ENCODE measurements around the gene CDH5.

The CDH5 gene

GRCh38 chr16:66375451-66375850 lies 9.0 kb downstream of the CDH5 start:
- no peak for DNase-seq

- DNase-seq = no peak
Observed at GRCh38 chr16:66376114-66376513, 9.6 kb downstream of the CDH5 start.

GRCh38 chr16:66376577-66377305 lies 10.2 kb downstream of the CDH5 start:
- DNase-seq = no peak

DNA sequence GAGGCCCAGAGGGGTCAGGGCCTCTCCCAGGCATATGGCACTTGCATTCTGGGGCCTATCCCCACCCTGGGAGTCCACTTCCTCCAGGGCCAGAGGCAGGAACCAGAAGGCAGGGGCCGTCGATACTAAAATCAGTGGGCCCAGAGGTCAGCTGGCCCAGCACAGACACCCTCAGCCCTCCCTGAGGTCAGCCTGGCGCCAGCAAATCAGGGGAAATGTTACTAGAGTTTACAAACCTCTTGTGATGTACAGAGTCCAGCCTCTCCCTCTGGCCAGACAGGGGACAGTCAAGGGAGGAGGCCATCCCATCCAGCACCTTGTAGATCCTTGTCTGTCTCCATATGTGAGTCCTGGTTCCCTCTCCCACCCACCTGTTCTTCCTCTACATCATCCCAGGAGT lies 10.8 kb downstream of the CDH5 start:
- DNase-seq = no peak

- DNase-seq = no peak
Observed at GRCh38 chr16:66378741-66379570, 12.5 kb downstream of the CDH5 start.

- DNase-seq = no peak
Observed at GRCh38 chr16:66379571-66379941, 13.1 kb downstream of the CDH5 start.

DNA sequence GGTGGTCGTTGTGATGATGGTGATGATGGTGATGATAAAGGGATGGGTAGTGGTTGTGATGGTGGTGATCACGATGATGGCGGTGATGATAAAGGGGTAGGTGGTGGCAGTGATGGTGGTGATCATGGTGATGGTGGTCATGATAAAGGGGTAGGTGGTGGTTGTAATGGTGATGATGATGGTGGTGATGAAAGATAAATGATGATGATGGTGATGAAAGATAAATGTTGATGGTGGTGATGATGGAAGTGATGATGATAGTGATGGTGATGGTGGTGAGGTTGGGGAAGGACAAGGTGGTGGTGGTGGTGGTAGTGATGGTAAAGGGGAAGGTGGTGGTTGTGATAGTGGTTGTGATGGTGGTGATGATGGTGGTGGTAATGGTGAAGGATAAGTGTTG lies 13.9 kb downstream of the CDH5 start:
- no peak for DNase-seq

DNA sequence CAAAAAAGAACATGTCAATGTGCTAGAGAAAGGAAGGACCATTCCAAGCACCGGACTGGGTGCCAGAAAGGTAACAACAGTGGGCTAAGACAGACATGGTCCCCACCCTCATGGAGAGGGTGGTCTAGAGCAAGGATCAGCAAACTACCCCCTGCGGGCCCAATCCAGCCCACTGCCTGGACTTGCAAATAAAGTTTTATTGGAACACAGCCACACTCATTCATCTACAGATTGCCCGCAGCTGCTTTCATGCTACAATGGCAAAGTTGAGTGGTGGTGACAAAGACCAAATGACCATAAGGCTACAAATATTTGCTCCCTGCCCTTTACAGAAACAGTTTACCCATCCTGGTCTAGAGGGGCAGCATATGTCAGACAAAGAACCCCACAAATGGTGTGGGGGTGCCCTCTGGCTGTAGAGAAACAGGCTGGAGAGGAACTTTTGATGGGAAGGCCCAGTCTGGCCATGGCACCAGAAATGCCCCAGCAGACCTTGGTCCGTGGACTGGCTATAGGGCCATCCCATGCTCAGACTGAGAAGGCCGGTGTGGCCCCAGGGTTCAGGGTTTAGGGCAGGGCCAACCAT lies 15.2 kb downstream of the CDH5 start:
- DNase-seq = no peak

DNA sequence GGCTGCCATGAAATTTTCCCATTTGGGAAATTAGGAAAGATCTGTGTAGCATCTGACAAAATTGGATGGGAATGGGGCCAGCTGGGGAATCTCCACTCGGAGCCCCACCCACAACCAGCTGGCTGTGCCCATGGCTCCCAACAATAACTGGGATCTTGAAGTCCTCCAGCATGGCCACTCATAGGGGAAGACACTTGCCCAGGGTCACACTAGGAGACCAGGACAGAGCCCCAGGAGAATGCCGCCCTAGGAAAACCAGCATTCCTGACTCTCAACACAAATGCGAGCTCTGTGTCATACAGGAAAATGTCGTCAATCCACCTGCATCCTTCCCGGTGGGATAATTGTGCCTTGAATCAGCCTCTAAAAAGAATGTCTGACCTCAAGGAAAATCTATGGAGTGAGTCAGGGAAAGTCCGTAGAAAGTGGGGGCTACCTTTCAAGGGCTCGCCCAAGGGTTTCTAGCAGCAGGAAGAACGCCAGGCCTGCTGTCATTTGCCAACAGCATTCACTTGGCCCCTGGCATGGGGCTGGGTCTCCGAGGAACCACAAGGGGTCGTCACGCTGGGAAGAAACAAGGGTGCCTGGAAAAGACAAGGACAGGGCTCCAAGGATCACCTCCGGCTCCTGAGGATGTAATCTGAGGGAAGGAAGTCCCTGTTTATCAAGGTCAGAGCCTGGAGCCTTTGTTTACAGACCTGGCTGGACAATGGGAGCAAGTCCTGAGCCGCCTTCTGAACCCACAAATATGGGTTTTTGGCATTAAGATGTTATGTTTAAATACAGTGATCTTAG lies 15.9 kb downstream of the CDH5 start:
- DNase-seq = no peak

GRCh38 chr16:66382966-66383299 lies 16.4 kb downstream of the CDH5 start:
- DNase-seq = no peak

DNA sequence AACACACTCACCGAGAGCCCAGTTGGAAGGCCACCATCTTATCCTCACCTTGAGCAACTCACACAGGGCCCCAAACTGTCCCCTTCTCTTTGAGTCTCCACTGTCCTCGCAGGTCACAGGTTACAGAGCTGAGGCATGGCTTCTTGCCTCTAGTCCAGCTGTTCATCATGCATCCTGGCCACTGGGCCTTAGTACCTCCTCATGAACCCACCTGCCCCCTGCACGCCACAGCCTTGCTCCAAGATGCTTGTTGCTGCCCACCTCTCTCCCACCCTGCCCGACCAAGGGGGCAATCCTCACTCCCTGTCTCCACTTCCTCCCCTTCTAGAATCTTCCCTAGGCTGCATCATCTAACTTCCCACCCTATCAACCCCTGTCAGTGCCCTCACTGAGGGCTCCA lies 17.1 kb downstream of the CDH5 start:
- DNase-seq = no peak

- no peak for DNase-seq
Observed at GRCh38 chr16:66385415-66385814, 18.9 kb downstream of the CDH5 start.

DNA sequence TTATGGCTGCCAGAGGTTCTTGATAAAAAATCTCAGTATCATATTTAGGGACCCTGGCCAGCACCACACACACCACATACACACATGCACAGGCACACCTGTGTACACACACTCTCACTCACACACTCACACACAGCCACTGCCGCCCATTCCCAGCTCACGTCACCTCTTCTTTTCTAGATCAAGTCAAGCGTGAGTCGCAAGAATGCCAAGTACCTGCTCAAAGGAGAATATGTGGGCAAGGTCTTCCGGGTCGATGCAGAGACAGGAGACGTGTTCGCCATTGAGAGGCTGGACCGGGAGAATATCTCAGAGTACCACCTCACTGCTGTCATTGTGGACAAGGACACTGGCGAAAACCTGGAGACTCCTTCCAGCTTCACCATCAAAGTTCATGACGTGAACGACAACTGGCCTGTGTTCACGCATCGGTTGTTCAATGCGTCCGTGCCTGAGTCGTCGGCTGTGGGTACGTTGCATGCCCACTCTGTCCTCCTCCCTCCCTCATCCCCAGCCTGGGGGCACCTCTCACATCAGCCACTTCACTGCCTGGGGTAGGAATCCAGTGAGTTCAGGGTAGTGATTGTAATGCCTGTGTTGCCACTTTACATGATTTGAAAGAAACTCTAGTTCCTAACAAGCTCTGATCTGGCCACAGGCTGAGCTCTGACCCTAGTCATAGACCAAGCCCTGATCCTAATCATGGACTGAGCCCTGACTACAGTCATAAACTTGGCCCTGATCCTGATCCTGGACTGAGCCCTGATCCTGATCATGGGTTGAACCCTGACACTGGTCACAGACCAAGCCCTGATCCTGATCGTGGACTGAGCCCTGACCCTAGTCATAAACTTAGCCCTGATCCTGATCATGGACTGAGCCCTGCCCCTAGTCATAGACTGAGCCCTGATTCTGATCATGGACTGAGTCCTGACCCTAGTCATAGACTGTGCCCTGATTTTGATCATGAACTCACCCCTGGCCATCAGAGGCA lies 20.4 kb downstream of the CDH5 start:
- DNase-seq = no peak

GRCh38 chr16:66387817-66388332 lies 21.4 kb downstream of the CDH5 start:
- DNase-seq = no peak

DNA sequence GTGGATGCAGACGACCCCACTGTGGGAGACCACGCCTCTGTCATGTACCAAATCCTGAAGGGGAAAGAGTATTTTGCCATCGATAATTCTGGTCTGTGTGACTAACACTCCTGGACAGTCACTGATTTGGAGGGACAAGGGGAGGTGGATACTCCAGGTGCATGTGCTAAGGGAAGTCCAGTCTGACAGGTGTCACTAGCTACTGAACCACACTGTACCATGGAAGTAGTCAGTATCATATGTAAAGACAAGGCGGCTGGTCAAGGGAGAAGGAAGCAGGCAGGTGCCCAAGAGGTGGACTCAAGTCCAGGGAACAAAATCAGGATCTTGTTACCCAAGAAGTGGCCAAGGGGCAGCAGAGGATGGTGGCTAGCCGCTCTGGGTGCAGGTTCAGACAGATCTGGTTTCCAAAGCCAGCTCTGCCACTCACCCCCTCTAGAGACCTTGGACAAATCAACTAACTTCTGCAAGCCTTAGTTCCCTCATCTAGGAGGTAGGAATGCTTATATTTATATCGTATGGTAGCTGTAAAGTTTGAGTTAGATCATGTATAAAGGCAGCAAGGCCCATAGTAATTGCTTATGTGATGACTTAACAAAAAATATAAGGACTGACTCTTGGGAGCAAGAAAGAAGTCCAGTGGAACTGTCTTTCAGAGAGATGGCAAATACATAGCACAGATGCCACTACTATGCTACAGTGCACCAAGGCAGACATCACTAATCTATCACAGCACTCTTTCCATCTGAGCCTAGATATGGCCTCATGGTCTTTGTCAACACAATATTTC lies 22.1 kb downstream of the CDH5 start:
- no peak for DNase-seq

- no peak for DNase-seq
Observed at GRCh38 chr16:66389256-66390176, 23.0 kb downstream of the CDH5 start.

- no peak for DNase-seq
Observed at GRCh38 chr16:66390346-66391108, 24.0 kb downstream of the CDH5 start.

DNA sequence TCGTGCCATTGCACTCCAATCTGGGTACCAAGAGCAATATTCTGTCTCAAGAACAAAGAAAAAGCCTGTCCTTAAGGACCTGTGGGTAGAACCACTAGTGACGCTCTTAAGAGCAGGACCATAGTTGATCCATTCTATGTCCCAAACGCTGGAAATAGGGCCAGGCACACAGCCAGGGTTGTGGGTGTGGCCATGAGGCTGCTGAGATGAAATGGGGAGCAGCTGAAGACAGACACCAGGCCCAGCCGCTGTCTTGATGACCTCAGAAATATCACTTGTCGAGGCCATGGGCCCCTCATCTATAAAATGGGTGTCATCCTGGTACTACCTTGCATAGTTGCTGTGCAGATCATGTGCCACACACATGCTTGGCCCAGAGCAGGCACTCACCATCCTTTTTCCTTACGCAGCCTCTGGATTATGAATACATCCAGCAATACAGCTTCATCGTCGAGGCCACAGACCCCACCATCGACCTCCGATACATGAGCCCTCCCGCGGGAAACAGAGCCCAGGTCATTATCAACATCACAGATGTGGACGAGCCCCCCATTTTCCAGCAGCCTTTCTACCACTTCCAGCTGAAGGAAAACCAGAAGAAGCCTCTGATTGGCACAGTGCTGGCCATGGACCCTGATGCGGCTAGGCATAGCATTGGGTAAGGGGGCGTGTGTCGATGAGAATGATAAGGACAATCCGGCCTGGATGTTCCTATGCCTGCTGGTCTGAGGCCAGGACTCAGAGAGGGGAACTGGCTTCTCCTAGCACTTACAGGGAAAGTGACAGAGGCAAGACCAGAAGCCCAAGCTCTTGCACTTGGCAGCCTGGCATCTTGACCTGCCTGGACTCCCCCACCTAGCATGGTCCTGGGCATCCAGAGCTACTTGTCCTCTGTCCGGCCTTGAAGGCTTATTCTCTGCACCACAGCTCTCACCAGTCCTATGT lies 25.5 kb downstream of the CDH5 start:
- DNase-seq = no peak

All from NCI-H1105 treated with DMSO at 0.1 percent for 48 hours (cell line).